ENCODE data around the gene VANGL2.
A peak's percentile ranks its signal among the peaks of the same experiment; 100 is the strongest.

The VANGL2 gene

GRCh38 chr1:160427625-160428024 is 27.3 kb downstream of the VANGL2 start:
- H3K36me3 ChIP-seq (ENCODE audit: control insufficient read depth, insufficient read depth, low read length): no peaks in the 10 kb centered on the region
- no peaks in the 10 kb centered on the region for H3K27me3 ChIP-seq (ENCODE audit: control insufficient read depth, insufficient read depth, low read length)
- no peak overlapping the region for H3K4me3 ChIP-seq (ENCODE audit: low read length)
- peaks cover 17% of the 10 kb centered on the region for H3K4me1 ChIP-seq (ENCODE audit: control insufficient read depth, insufficient read depth, low read length)
- H3K9ac ChIP-seq (ENCODE audit: low read length): no peak overlapping the region
- H3K9me3 ChIP-seq (ENCODE audit: control insufficient read depth, low read length): no peaks in the 10 kb centered on the region

- peaks cover 17% of the 10 kb centered on the region for H3K4me1 ChIP-seq (ENCODE audit: control insufficient read depth, insufficient read depth, low read length)
- no peak overlapping the region for H3K9ac ChIP-seq (ENCODE audit: low read length)
- no peak overlapping the region for H3K4me3 ChIP-seq (ENCODE audit: low read length)
- no peaks in the 10 kb centered on the region for H3K9me3 ChIP-seq (ENCODE audit: control insufficient read depth, low read length)
- H3K36me3 ChIP-seq (ENCODE audit: control insufficient read depth, insufficient read depth, low read length): no peaks in the 10 kb centered on the region
- H3K27me3 ChIP-seq (ENCODE audit: control insufficient read depth, insufficient read depth, low read length): no peaks in the 10 kb centered on the region
These were observed 27.7 kb downstream of the VANGL2 start for GRCh38 chr1:160428053-160428452.

- H3K27me3 ChIP-seq (ENCODE audit: control insufficient read depth, insufficient read depth, low read length): no peaks in the 10 kb centered on the region
- H3K9ac ChIP-seq (ENCODE audit: low read length): no peak overlapping the region
- peaks cover 17% of the 10 kb centered on the region for H3K4me1 ChIP-seq (ENCODE audit: control insufficient read depth, insufficient read depth, low read length)
- H3K9me3 ChIP-seq (ENCODE audit: control insufficient read depth, low read length): no peaks in the 10 kb centered on the region
- no peaks in the 10 kb centered on the region for H3K36me3 ChIP-seq (ENCODE audit: control insufficient read depth, insufficient read depth, low read length)
- H3K4me3 ChIP-seq (ENCODE audit: low read length): no peak overlapping the region
These were observed 28.3 kb downstream of the VANGL2 start for GRCh38 chr1:160428655-160429054.

GRCh38 chr1:160429125-160429561 is 28.8 kb downstream of the VANGL2 start:
- Histone ChIP-seq H3K9ac (ENCODE audit: low read length) (no peak overlapping the region), H3K9me3 (ENCODE audit: control insufficient read depth, low read length) (no peaks in the 10 kb centered on the region), H3K4me1 (ENCODE audit: control insufficient read depth, insufficient read depth, low read length) (peaks cover 17% of the 10 kb centered on the region), H3K4me3 (ENCODE audit: low read length) (no peak overlapping the region), H3K27me3 (ENCODE audit: control insufficient read depth, insufficient read depth, low read length) (no peaks in the 10 kb centered on the region), H3K36me3 (ENCODE audit: control insufficient read depth, insufficient read depth, low read length) (no peaks in the 10 kb centered on the region)

- Histone ChIP-seq H3K9me3 (ENCODE audit: control insufficient read depth, low read length) (no peaks in the 10 kb centered on the region), H3K4me3 (ENCODE audit: low read length) (no peak overlapping the region), H3K27me3 (ENCODE audit: control insufficient read depth, insufficient read depth, low read length) (no peaks in the 10 kb centered on the region), H3K36me3 (ENCODE audit: control insufficient read depth, insufficient read depth, low read length) (no peaks in the 10 kb centered on the region), H3K9ac (ENCODE audit: low read length) (no peak overlapping the region), H3K4me1 (ENCODE audit: control insufficient read depth, insufficient read depth, low read length) (peaks cover 17% of the 10 kb centered on the region)
These were observed 29.6 kb downstream of the VANGL2 start for GRCh38 chr1:160429702-160430535.

- H3K4me3 ChIP-seq (ENCODE audit: low read length): no peak overlapping the region
- peaks cover 17% of the 10 kb centered on the region for H3K4me1 ChIP-seq (ENCODE audit: control insufficient read depth, insufficient read depth, low read length)
- no peaks in the 10 kb centered on the region for H3K9me3 ChIP-seq (ENCODE audit: control insufficient read depth, low read length)
- H3K36me3 ChIP-seq (ENCODE audit: control insufficient read depth, insufficient read depth, low read length): no peaks in the 10 kb centered on the region
- no peak overlapping the region for H3K9ac ChIP-seq (ENCODE audit: low read length)
- no peaks in the 10 kb centered on the region for H3K27me3 ChIP-seq (ENCODE audit: control insufficient read depth, insufficient read depth, low read length)
These were observed 30.6 kb downstream of the VANGL2 start for GRCh38 chr1:160431006-160431405.

GRCh38 chr1:160431571-160431970 is 31.2 kb downstream of the VANGL2 start:
- no peak overlapping the region for H3K9ac ChIP-seq (ENCODE audit: low read length)
- peaks cover 17% of the 10 kb centered on the region for H3K4me1 ChIP-seq (ENCODE audit: control insufficient read depth, insufficient read depth, low read length)
- no peak overlapping the region for H3K4me3 ChIP-seq (ENCODE audit: low read length)
- H3K36me3 ChIP-seq (ENCODE audit: control insufficient read depth, insufficient read depth, low read length): no peaks in the 10 kb centered on the region
- H3K27me3 ChIP-seq (ENCODE audit: control insufficient read depth, insufficient read depth, low read length): no peaks in the 10 kb centered on the region
- no peaks in the 10 kb centered on the region for H3K9me3 ChIP-seq (ENCODE audit: control insufficient read depth, low read length)

- Histone ChIP-seq H3K27me3 (ENCODE audit: control insufficient read depth, insufficient read depth, low read length) (no peaks in the 10 kb centered on the region), H3K4me3 (ENCODE audit: low read length) (no peak overlapping the region), H3K9ac (ENCODE audit: low read length) (no peak overlapping the region), H3K4me1 (ENCODE audit: control insufficient read depth, insufficient read depth, low read length) (peaks cover 18% of the 10 kb centered on the region), H3K9me3 (ENCODE audit: control insufficient read depth, low read length) (no peaks in the 10 kb centered on the region), H3K36me3 (ENCODE audit: control insufficient read depth, insufficient read depth, low read length) (no peaks in the 10 kb centered on the region)
These were observed 32.0 kb downstream of the VANGL2 start for GRCh38 chr1:160432371-160432786.

GRCh38 chr1:160436966-160437365 is 36.6 kb downstream of the VANGL2 start:
- Histone ChIP-seq H3K27me3 (ENCODE audit: control insufficient read depth, insufficient read depth, low read length) (no peaks in the 10 kb centered on the region), H3K4me3 (ENCODE audit: low read length) (no peak overlapping the region), H3K36me3 (ENCODE audit: control insufficient read depth, insufficient read depth, low read length) (no peaks in the 10 kb centered on the region), H3K4me1 (ENCODE audit: control insufficient read depth, insufficient read depth, low read length) (peaks cover 15% of the 10 kb centered on the region), H3K9me3 (ENCODE audit: control insufficient read depth, low read length) (no peaks in the 10 kb centered on the region), H3K9ac (ENCODE audit: low read length) (no peak overlapping the region)

- Histone ChIP-seq H3K27me3 (ENCODE audit: control insufficient read depth, insufficient read depth, low read length) (no peaks in the 10 kb centered on the region), H3K9me3 (ENCODE audit: control insufficient read depth, low read length) (no peaks in the 10 kb centered on the region), H3K36me3 (ENCODE audit: control insufficient read depth, insufficient read depth, low read length) (no peaks in the 10 kb centered on the region), H3K9ac (ENCODE audit: low read length) (peak overlapping the region; percentile 19), H3K4me1 (ENCODE audit: control insufficient read depth, insufficient read depth, low read length) (peaks cover 11% of the 10 kb centered on the region), H3K4me3 (ENCODE audit: low read length) (no peak overlapping the region)
These were observed 37.3 kb downstream of the VANGL2 start for GRCh38 chr1:160437432-160438316.

GRCh38 chr1:160438317-160438918 is 38.1 kb downstream of the VANGL2 start:
- Histone ChIP-seq H3K4me1 (ENCODE audit: control insufficient read depth, insufficient read depth, low read length) (peaks cover 11% of the 10 kb centered on the region), H3K9me3 (ENCODE audit: control insufficient read depth, low read length) (no peaks in the 10 kb centered on the region), H3K27me3 (ENCODE audit: control insufficient read depth, insufficient read depth, low read length) (no peaks in the 10 kb centered on the region), H3K9ac (ENCODE audit: low read length) (peak overlapping the region; percentile 19), H3K36me3 (ENCODE audit: control insufficient read depth, insufficient read depth, low read length) (no peaks in the 10 kb centered on the region), H3K4me3 (ENCODE audit: low read length) (no peak overlapping the region)

GRCh38 chr1:160438935-160439334 is 38.6 kb downstream of the VANGL2 start:
- Histone ChIP-seq H3K9ac (ENCODE audit: low read length) (no peak overlapping the region), H3K9me3 (ENCODE audit: control insufficient read depth, low read length) (no peaks in the 10 kb centered on the region), H3K27me3 (ENCODE audit: control insufficient read depth, insufficient read depth, low read length) (no peaks in the 10 kb centered on the region), H3K4me3 (ENCODE audit: low read length) (no peak overlapping the region), H3K4me1 (ENCODE audit: control insufficient read depth, insufficient read depth, low read length) (peaks cover 11% of the 10 kb centered on the region), H3K36me3 (ENCODE audit: control insufficient read depth, insufficient read depth, low read length) (no peaks in the 10 kb centered on the region)

All from mucosa of stomach (tissue), 1 donor.